Activated CD4-positive, CD25-positive, alpha-beta regulatory T cell treated with anti-CD3 and anti-CD28 coated beads, Interleukin-2, amount 50 U/mL, for 24 hours (primary cell): Measurements from ENCODE around the gene PDE8B.

ENCODE experiments used
- ATAC-seq, 2 donors: fragments of 150-1000 bp; cut with Tn5 transposase; one replicate each; pipeline ENCODE4 v1.10.0; 2021; ENCODE audit warnings: mild to moderate bottlenecking in 1 of 2, moderate library complexity in 1 of 2

PDE8B gene

GRCh38 chr5:77210091-77210963 is at the start of gene PDE8B:
Gene PDE8B (plus strand): TSS chr5:77210680. CDS start chr5:77210926, 246 bp downstream.
- ATAC-seq, result no peak

- no peak for ATAC-seq
Measured at GRCh38 chr5:77163453-77163852, 47.0 kb upstream of the PDE8B start.

- no peak for ATAC-seq
Measured at GRCh38 chr5:77167063-77167462, 43.4 kb upstream of the PDE8B start.

- ATAC-seq, result no peak
Measured at GRCh38 chr5:77167695-77168121, 42.8 kb upstream of the PDE8B start.

- ATAC-seq, result no peak
Measured at GRCh38 chr5:77168161-77168878, 42.2 kb upstream of the PDE8B start.

GRCh38 chr5:77168879-77169244 is 41.6 kb upstream of the PDE8B start:
- no peak for ATAC-seq

GRCh38 chr5:77170196-77170890 is 40.1 kb upstream of the PDE8B start:
- ATAC-seq, result no peak

GRCh38 chr5:77171141-77171910 is 39.2 kb upstream of the PDE8B start:
- no peak for ATAC-seq

- ATAC-seq, result no peak
Measured at GRCh38 chr5:77172713-77173328, 37.7 kb upstream of the PDE8B start.

GRCh38 chr5:77174526-77174925 is 36.0 kb upstream of the PDE8B start:
- no peak for ATAC-seq

GRCh38 chr5:77175231-77175630 is 35.2 kb upstream of the PDE8B start:
- ATAC-seq, result no peak

- ATAC-seq, result no peak
Measured at GRCh38 chr5:77176429-77176828, 34.1 kb upstream of the PDE8B start.

- no peak for ATAC-seq
Measured at GRCh38 chr5:77177576-77177975, 32.9 kb upstream of the PDE8B start.

- no peak for ATAC-seq
Measured at GRCh38 chr5:77180167-77181081, 30.1 kb upstream of the PDE8B start.

GRCh38 chr5:77181173-77181572 is 29.3 kb upstream of the PDE8B start:
- no peak for ATAC-seq

GRCh38 chr5:77181596-77182304 is 28.7 kb upstream of the PDE8B start:
- ATAC-seq, result no peak

- no peak for ATAC-seq
Measured at GRCh38 chr5:77182367-77182766, 28.1 kb upstream of the PDE8B start.

GRCh38 chr5:77186652-77187370 is 23.7 kb upstream of the PDE8B start:
- ATAC-seq, result no peak

GRCh38 chr5:77189421-77189820 is 21.1 kb upstream of the PDE8B start:
- ATAC-seq, result no peak
